ENCODE results near the gene HOXB8.

DNA sequence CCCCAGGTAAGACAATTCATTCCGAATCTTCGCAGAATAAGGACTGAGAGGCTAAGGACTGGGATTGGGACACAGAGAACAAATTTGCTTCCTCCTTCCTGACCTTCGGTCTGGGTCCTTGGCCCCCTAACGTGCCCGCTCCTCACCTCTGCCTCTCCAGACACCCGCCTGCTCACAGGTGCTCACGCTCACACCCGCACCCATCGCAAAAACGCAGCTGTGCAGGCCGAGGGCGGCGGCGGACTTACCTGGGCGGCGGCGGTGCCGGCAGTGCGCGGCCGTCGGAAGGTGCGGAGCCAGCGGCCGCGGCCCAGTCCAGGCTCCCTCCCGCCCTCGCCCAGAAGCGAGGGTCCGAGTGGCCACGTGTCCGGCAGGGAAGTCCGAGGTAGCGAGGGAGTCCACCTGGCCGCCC, 18.2 kb upstream of the HOXB8 start:
- TF ChIP-seq BHLHE40 (IDR thresholded peaks at IDR 0.05; ENCODE audit: borderline replicate concordance) (no peak), FOXA1 (IDR thresholded peaks at IDR 0.05) (no peak), FOXM1 (IDR thresholded peaks at IDR 0.05; ENCODE audit: borderline replicate concordance) (no peak), SUZ12 (IDR thresholded peaks at IDR 0.05) (no peak), HDGF (IDR thresholded peaks at IDR 0.05; ENCODE audit: borderline replicate concordance) (no peak), SP1 (IDR thresholded peaks at IDR 0.05) (no peak), CTBP1 (IDR thresholded peaks at IDR 0.05; ENCODE audit: borderline replicate concordance) (no peak), NFRKB (IDR thresholded peaks at IDR 0.05) (no peak), FOXK2 (IDR thresholded peaks at IDR 0.05) (no peak), L3MBTL2 (conservative IDR thresholded peaks at IDR 0.05) (no peak), TARDBP (IDR thresholded peaks at IDR 0.05) (no peak), ARNT (IDR thresholded peaks at IDR 0.05) (no peak)
